ENCODE measurements around the gene OGA.

Gene OGA

GRCh38 chr10:101841826-101842225 is 23.6 kb upstream of the OGA start:
- DNase-seq (ENCODE audit: low read depth), result no peak
- H3K4me3 ChIP-seq (replicated peaks; ENCODE audit: low read depth, low read length), result no peak overlapping the region
- no peak for TF ChIP-seq CTCF (IDR thresholded peaks at IDR 0.05; ENCODE audit: low read length, missing control alignments)

- peak; percentile 94 for TF ChIP-seq CTCF (IDR thresholded peaks at IDR 0.05; ENCODE audit: low read length, missing control alignments)
- H3K4me3 ChIP-seq (replicated peaks; ENCODE audit: low read depth, low read length), result peak overlapping the region; percentile 36
- peak; percentile 87 for DNase-seq (ENCODE audit: low read depth)
These were observed 22.7 kb upstream of the OGA start for GRCh38 chr10:101840741-101841453.

GRCh38 chr10:101840102-101840684 is 21.9 kb upstream of the OGA start:
- no peak for TF ChIP-seq CTCF (IDR thresholded peaks at IDR 0.05; ENCODE audit: low read length, missing control alignments)
- DNase-seq (ENCODE audit: low read depth), result peak; percentile 33
- peak overlapping the region; percentile 32 for H3K4me3 ChIP-seq (replicated peaks; ENCODE audit: low read depth, low read length)

- TF ChIP-seq CTCF (IDR thresholded peaks at IDR 0.05; ENCODE audit: low read length, missing control alignments), result no peak
- peak; percentile 42 for DNase-seq (ENCODE audit: low read depth)
- H3K4me3 ChIP-seq (replicated peaks; ENCODE audit: low read depth, low read length), result peak overlapping the region; percentile 32
These were observed 21.3 kb upstream of the OGA start for GRCh38 chr10:101839416-101840063.

GRCh38 chr10:101839002-101839401 is 20.8 kb upstream of the OGA start:
- H3K4me3 ChIP-seq (replicated peaks; ENCODE audit: low read depth, low read length), result no peak overlapping the region
- no peak for DNase-seq (ENCODE audit: low read depth)
- no peak for TF ChIP-seq CTCF (IDR thresholded peaks at IDR 0.05; ENCODE audit: low read length, missing control alignments)

- DNase-seq (ENCODE audit: low read depth), result no peak
- H3K4me3 ChIP-seq (replicated peaks; ENCODE audit: low read depth, low read length), result no peak overlapping the region
- no peak for TF ChIP-seq CTCF (IDR thresholded peaks at IDR 0.05; ENCODE audit: low read length, missing control alignments)
These were observed 20.2 kb upstream of the OGA start for GRCh38 chr10:101838416-101838970.
